HepG2 (cell line): ENCODE measurements around the gene RNF13. TPM values are rescaled to one million over a fixed set of nuclear protein-coding genes. Genes with fewer than 3 reads are reported as not detected.

Experiments used
- AHR ChIP-seq: IDR thresholded peaks from 2 replicates; pipeline ENCODE4 v1.6.1; 2018; ENCODE audit warnings: missing genetic modification reagents, missing compliant biosample characterization
- NFIC ChIP-seq: IDR thresholded peaks from 2 replicates; pipeline ENCODE4 v1.6.1; 2012; ENCODE audit warnings: mild to moderate bottlenecking, low read length, inconsistent platforms
- SMAD9 ChIP-seq: sonication (generic); formaldehyde crosslinking; IDR thresholded peaks from 2 replicates; pipeline ENCODE4 v1.5.1; 2020; ENCODE audit warnings: mild to moderate bottlenecking, missing genetic modification reagents
- ZNF230 ChIP-seq: sonication (generic); formaldehyde crosslinking; IDR thresholded peaks from 2 replicates; pipeline ENCODE4 v1.4.0; 2020; ENCODE audit warnings: mild to moderate bottlenecking, missing genetic modification reagents
- ZNF33A ChIP-seq: sonication (generic); formaldehyde crosslinking; IDR thresholded peaks from 2 replicates; pipeline ENCODE4 v1.5.1; 2020; ENCODE audit warnings: missing genetic modification reagents, mild to moderate bottlenecking, moderate library complexity, borderline replicate concordance
- polyA plus RNA-seq, 8 experiments: library from polyadenylated mRNA; depleted of rRNA in 3 of 8; stranded (reverse) in 7 of 8; unstranded in 1 of 8; fragments of >200 nt; fragmentation: Illumina TruSeq in 4 of 8; extraction: Trizol in 4 of 8; gene quantifications; 2 replicates each; pipeline versions ENCODE4 v1.2.1 to v1.2.3, GENCODE V29; 2011 to 2016; ENCODE audit warnings: low read depth in 4 of 8, missing spikeins in 1 of 8, mixed read lengths in 1 of 8; ENCODE audit not compliant: insufficient read depth in 1 of 8
- total RNA-seq, 5 experiments: library from RNA; depleted of rRNA; stranded (reverse); fragments of >200 nt; fragmentation: Illumina TruSeq; extraction: Trizol; gene quantifications; 2 replicates each; pipeline ENCODE4 v1.2.3, GENCODE V29; 2016; ENCODE audit warnings: low read depth in 1 of 5
- TF ChIP-seq, protein P1 (sequence below): sonication (generic); formaldehyde crosslinking; IDR thresholded peaks from 2 replicates; pipeline ENCODE4 v1.4.0; 2020; ENCODE audit warnings: low read depth, missing genetic modification reagents
- TF ChIP-seq, protein P2 (sequence below): sonication (generic); formaldehyde crosslinking; IDR thresholded peaks from 2 replicates; pipeline ENCODE4 v1.4.0; 2020; ENCODE audit warnings: missing genetic modification reagents
- TF ChIP-seq, protein P3 (sequence below): sonication (generic); formaldehyde crosslinking; IDR thresholded peaks from 2 replicates; pipeline ENCODE4 v1.8.0; 2022; ENCODE audit warnings: mild to moderate bottlenecking, missing genetic modification reagents, borderline replicate concordance

Gene RNF13
- total and polyA plus RNA-seq, 2 of the 13 experiments (the other 11 are each of a cell fraction or from before 2014, with no cell fraction given): 39.8 to 46.0 TPM

DNA sequence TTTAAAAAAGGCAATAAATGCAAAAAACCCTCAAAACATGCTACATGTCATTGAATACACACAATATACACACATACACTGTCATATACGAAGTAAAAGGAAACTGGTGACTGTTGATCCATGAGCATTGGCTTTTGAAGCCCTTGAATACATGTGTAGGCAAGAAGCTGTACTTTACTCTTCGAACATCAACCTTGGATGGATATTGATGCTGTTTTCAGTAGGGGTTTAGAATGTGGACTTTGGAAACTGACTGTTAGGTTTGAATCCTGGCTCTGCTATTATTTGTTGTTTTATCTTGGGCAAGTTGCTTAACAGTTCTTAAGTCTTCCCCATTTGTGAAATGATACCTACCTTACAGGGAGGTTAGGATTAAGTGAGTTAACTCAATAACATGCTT is 30.5 kb downstream of the RNF13 start (continued):
- TF ChIP-seq, protein P1, sequence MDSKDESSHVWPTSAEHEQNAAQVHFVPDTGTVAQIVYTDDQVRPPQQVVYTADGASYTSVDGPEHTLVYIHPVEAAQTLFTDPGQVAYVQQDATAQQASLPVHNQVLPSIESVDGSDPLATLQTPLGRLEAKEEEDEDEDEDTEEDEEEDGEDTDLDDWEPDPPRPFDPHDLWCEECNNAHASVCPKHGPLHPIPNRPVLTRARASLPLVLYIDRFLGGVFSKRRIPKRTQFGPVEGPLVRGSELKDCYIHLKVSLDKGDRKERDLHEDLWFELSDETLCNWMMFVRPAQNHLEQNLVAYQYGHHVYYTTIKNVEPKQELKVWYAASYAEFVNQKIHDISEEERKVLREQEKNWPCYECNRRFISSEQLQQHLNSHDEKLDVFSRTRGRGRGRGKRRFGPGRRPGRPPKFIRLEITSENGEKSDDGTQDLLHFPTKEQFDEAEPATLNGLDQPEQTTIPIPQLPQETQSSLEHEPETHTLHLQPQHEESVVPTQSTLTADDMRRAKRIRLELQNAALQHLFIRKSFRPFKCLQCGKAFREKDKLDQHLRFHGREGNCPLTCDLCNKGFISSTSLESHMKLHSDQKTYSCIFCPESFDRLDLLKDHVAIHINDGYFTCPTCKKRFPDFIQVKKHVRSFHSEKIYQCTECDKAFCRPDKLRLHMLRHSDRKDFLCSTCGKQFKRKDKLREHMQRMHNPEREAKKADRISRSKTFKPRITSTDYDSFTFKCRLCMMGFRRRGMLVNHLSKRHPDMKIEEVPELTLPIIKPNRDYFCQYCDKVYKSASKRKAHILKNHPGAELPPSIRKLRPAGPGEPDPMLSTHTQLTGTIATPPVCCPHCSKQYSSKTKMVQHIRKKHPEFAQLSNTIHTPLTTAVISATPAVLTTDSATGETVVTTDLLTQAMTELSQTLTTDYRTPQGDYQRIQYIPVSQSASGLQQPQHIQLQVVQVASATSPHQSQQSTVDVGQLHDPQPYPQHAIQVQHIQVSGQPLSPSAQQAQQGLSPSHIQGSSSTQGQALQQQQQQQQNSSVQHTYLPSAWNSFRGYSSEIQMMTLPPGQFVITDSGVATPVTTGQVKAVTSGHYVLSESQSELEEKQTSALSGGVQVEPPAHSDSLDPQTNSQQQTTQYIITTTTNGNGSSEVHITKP (CRISPR knock-in tag): no peak
- TF ChIP-seq, protein P2, sequence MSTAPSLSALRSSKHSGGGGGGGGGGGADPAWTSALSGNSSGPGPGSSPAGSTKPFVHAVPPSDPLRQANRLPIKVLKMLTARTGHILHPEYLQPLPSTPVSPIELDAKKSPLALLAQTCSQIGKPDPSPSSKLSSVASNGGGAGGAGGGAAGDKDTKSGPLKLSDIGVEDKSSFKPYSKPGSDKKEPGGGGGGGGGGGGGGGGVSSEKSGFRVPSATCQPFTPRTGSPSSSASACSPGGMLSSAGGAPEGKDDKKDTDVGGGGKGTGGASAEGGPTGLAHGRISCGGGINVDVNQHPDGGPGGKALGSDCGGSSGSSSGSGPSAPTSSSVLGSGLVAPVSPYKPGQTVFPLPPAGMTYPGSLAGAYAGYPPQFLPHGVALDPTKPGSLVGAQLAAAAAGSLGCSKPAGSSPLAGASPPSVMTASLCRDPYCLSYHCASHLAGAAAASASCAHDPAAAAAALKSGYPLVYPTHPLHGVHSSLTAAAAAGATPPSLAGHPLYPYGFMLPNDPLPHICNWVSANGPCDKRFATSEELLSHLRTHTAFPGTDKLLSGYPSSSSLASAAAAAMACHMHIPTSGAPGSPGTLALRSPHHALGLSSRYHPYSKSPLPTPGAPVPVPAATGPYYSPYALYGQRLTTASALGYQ (CRISPR knock-in tag): 0 out of 2 replicates have a peak, but pooled peaks have one; percentile 48
- TF ChIP-seq ZNF33A (CRISPR knock-in tag) (no peak), SMAD9 (CRISPR knock-in tag) (no peak), AHR (CRISPR knock-in tag) (no peak), ZNF230 (CRISPR knock-in tag) (no peak), NFIC (peak; percentile 67; the same call in 1 of the 2 replicates)
- TF ChIP-seq, protein P3, sequence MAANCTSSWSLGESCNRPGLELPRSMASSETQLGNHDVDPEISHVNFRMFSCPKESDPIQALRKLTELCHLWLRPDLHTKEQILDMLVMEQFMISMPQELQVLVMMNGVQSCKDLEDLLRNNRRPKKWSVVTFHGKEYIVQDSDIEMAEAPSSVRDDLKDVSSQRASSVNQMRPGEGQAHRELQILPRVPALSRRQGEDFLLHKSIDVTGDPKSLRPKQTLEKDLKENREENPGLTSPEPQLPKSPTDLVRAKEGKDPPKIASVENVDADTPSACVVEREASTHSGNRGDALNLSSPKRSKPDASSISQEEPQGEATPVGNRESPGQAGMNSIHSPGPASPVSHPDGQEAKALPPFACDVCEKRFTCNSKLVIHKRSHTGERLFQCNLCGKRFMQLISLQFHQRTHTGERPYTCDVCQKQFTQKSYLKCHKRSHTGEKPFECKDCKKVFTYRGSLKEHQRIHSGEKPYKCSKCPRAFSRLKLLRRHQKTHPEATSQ: 0 out of 2 replicates have a peak, but pooled peaks have one; percentile 18
